Ramos (cell line): Measurements from ENCODE around the gene USP10.
"Not testable (repeated sequence)": the region's sequence is repeated elsewhere in the genome, so short reads cannot be mapped to it uniquely, and the experiment has no call there.

Source experiments
- in situ Hi-C: fragments of 300-500 bp; cut with MboI; formaldehyde crosslinking; loops from one replicate; pipeline ENCODE4 v1.14.3; 2022; ENCODE audit warnings: low sequenced_read_pairs; ENCODE audit not compliant: unreplicated experiment

The USP10 gene

GRCh38 chr16:84742641-84743092 is 42.9 kb downstream of the USP10 start:
- in situ Hi-C loops = loop anchor here (5.0 kb wide), 1 partner anchor 105 kb away; no protein-coding TSS in a partner anchor

- in situ Hi-C loops = no loop called here
Measured at GRCh38 chr16:84746231-84746630, 46.4 kb downstream of the USP10 start.

GRCh38 chr16:84746875-84747274 is 47.1 kb downstream of the USP10 start:
- in situ Hi-C loops = no loop called here

GRCh38 chr16:84748247-84748646 is 48.4 kb downstream of the USP10 start:
- in situ Hi-C loops = not testable (repeated sequence)

- in situ Hi-C loops = no loop called here
Measured at GRCh38 chr16:84749072-84749471, 49.3 kb downstream of the USP10 start.

- in situ Hi-C loops = no loop called here
Measured at GRCh38 chr16:84749815-84750214, 50.0 kb downstream of the USP10 start.

GRCh38 chr16:84750575-84750974 is 50.8 kb downstream of the USP10 start:
- in situ Hi-C loops = no loop called here

- in situ Hi-C loops = no loop called here
Measured at GRCh38 chr16:84751241-84751640, 51.4 kb downstream of the USP10 start.

GRCh38 chr16:84751947-84752346 is 52.1 kb downstream of the USP10 start:
- in situ Hi-C loops = no loop called here

GRCh38 chr16:84752600-84752999 is 52.8 kb downstream of the USP10 start:
- in situ Hi-C loops = no loop called here

- in situ Hi-C loops = no loop called here
Measured at GRCh38 chr16:84753412-84754326, 53.9 kb downstream of the USP10 start.

GRCh38 chr16:84754353-84754856 is 54.6 kb downstream of the USP10 start:
- in situ Hi-C loops = no loop called here

GRCh38 chr16:84754956-84755672 is 55.3 kb downstream of the USP10 start:
- in situ Hi-C loops = no loop called here

- in situ Hi-C loops = no loop called here
Measured at GRCh38 chr16:84756830-84757229, 57.0 kb downstream of the USP10 start.

GRCh38 chr16:84758627-84759026 is 58.8 kb downstream of the USP10 start:
- in situ Hi-C loops = no loop called here

- in situ Hi-C loops = no loop called here
Measured at GRCh38 chr16:84759061-84759460, 59.3 kb downstream of the USP10 start.

- in situ Hi-C loops = no loop called here
Measured at GRCh38 chr16:84759906-84760305, 60.1 kb downstream of the USP10 start.

- in situ Hi-C loops = no loop called here
Measured at GRCh38 chr16:84761448-84762368, 61.9 kb downstream of the USP10 start.

GRCh38 chr16:84763164-84763563 is 63.4 kb downstream of the USP10 start:
- in situ Hi-C loops = no loop called here

- in situ Hi-C loops = no loop called here
Measured at GRCh38 chr16:84763629-84764028, 63.8 kb downstream of the USP10 start.
